Putamen (tissue), 1 donor: ENCODE data around the gene CYTL1.

Experiments used
- DNase-seq: peaks from one replicate; pipeline ENCODE4 v3.0.0-alpha.2; 2016; ENCODE audit warnings: low spot score

Gene CYTL1

DNA sequence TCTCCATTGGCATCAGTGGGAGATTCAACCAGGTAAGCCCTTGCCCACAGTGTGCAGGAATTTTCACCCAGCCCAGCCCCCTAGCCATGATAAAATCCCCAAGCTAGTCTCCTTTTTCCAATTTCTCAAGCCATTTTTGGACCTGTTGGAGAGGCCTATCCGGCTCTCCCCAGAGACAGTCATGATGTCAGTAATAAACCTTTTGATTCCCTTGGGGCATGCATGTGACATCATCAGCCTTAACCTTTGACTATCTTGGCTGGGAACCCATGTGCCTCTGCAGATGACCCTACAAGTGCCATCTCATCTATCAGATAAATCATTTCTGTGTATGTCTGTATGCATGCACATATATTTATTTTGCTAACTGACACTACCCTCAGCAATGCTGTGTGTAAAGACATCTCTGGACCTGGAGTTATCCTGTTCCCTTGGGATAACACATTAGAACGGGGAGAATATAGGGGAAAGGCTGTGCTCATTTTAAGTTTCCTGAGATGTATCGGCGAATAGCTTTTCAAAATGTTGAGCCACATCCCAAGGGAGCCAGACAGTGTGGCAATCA lies 51.0 kb downstream of the CYTL1 start:
- no peak for DNase-seq
